ENCODE measurements around the gene SAP130.

GRCh38 chr2:127985026-127985734, 42.7 kb downstream of the SAP130 start:
- TF ChIP-seq, protein P1, sequence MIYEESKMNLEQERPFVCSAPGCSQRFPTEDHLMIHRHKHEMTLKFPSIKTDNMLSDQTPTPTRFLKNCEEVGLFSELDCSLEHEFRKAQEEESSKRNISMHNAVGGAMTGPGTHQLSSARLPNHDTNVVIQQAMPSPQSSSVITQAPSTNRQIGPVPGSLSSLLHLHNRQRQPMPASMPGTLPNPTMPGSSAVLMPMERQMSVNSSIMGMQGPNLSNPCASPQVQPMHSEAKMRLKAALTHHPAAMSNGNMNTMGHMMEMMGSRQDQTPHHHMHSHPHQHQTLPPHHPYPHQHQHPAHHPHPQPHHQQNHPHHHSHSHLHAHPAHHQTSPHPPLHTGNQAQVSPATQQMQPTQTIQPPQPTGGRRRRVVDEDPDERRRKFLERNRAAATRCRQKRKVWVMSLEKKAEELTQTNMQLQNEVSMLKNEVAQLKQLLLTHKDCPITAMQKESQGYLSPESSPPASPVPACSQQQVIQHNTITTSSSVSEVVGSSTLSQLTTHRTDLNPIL (CRISPR knock-in tag; IDR thresholded peaks at IDR 0.05; ENCODE audit: low read depth): no peak
- TF ChIP-seq, protein P2, sequence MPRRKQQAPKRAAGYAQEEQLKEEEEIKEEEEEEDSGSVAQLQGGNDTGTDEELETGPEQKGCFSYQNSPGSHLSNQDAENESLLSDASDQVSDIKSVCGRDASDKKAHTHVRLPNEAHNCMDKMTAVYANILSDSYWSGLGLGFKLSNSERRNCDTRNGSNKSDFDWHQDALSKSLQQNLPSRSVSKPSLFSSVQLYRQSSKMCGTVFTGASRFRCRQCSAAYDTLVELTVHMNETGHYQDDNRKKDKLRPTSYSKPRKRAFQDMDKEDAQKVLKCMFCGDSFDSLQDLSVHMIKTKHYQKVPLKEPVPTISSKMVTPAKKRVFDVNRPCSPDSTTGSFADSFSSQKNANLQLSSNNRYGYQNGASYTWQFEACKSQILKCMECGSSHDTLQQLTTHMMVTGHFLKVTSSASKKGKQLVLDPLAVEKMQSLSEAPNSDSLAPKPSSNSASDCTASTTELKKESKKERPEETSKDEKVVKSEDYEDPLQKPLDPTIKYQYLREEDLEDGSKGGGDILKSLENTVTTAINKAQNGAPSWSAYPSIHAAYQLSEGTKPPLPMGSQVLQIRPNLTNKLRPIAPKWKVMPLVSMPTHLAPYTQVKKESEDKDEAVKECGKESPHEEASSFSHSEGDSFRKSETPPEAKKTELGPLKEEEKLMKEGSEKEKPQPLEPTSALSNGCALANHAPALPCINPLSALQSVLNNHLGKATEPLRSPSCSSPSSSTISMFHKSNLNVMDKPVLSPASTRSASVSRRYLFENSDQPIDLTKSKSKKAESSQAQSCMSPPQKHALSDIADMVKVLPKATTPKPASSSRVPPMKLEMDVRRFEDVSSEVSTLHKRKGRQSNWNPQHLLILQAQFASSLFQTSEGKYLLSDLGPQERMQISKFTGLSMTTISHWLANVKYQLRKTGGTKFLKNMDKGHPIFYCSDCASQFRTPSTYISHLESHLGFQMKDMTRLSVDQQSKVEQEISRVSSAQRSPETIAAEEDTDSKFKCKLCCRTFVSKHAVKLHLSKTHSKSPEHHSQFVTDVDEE (CRISPR knock-in tag; IDR thresholded peaks at IDR 0.05): no peak
- TF ChIP-seq ZNF565 (CRISPR knock-in tag; conservative IDR thresholded peaks at IDR 0.05; ENCODE audit: low read depth) (no peak), PATZ1 (CRISPR knock-in tag; IDR thresholded peaks at IDR 0.05; ENCODE audit: borderline replicate concordance) (no peak), SNAI2 (CRISPR knock-in tag; IDR thresholded peaks at IDR 0.05) (no peak), ZNF8 (CRISPR knock-in tag; IDR thresholded peaks at IDR 0.05) (no peak), RARB (CRISPR knock-in tag; IDR thresholded peaks at IDR 0.05) (no peak), PPARA (CRISPR knock-in tag; IDR thresholded peaks at IDR 0.05; ENCODE audit: borderline replicate concordance) (no peak), ZFP30 (CRISPR knock-in tag; IDR thresholded peaks at IDR 0.05) (no peak)

Data from SK-N-SH treated with all-trans-retinoic acid at 6 μM for 48 hours (cell line).